HepG2 (cell line): ENCODE results near the gene MYADML2. TPM values are rescaled to one million over a fixed set of nuclear protein-coding genes. Genes with fewer than 3 reads are reported as not detected.

ENCODE experiments used
- ARHGAP35 ChIP-seq: sonication (generic); formaldehyde crosslinking; IDR thresholded peaks from 2 replicates; pipeline ENCODE4 v1.9.0; 2022; ENCODE audit warnings: mild to moderate bottlenecking, inconsistent platforms, moderate library complexity, missing genetic modification reagents, borderline replicate concordance
- ARID2 ChIP-seq: sonication (generic); formaldehyde crosslinking; IDR thresholded peaks from 2 replicates; pipeline ENCODE4 v1.8.1; 2022; ENCODE audit warnings: mild to moderate bottlenecking, missing genetic modification reagents, borderline replicate concordance
- HDAC1 ChIP-seq: sonication (generic); formaldehyde crosslinking; IDR thresholded peaks from 2 replicates; pipeline ENCODE4 v1.5.1; 2020; ENCODE audit warnings: mild to moderate bottlenecking, missing genetic modification reagents
- HMG20A ChIP-seq: IDR thresholded peaks from 2 replicates; pipeline ENCODE4 v1.6.1; 2016; ENCODE audit warnings: borderline replicate concordance
- HMGXB4 ChIP-seq, 2 experiments: sonication (generic) in 1 of 2; formaldehyde crosslinking in 1 of 2; IDR thresholded peaks; 2 replicates each; pipeline versions ENCODE4 v1.4.0 to v1.6.1; 2018 to 2020; ENCODE audit warnings: missing genetic modification reagents in 2 of 2, borderline replicate concordance in 1 of 2, low read depth in 1 of 2, mild to moderate bottlenecking in 1 of 2, missing biosample characterization in 1 of 2
- HNRNPLL ChIP-seq: fragments of 200-400 bp; formaldehyde crosslinking; IDR thresholded peaks from 2 replicates; pipeline ENCODE4 v1.6.1; 2017; ENCODE audit warnings: mild to moderate bottlenecking, low read depth, low read length; ENCODE audit not compliant: poor library complexity, severe bottlenecking
- IKZF4 ChIP-seq: sonication (generic); formaldehyde crosslinking; IDR thresholded peaks from 2 replicates; pipeline ENCODE4 v1.5.1; 2020; ENCODE audit warnings: borderline replicate concordance, mild to moderate bottlenecking, low read depth, missing genetic modification reagents; ENCODE audit errors: not compliant biosample characterization
- JUN ChIP-seq: sonication (generic); formaldehyde crosslinking; IDR thresholded peaks from 2 replicates; pipeline ENCODE4 v1.4.0; 2020; ENCODE audit warnings: mild to moderate bottlenecking, missing genetic modification reagents
- MED1 ChIP-seq: sonication (generic); formaldehyde crosslinking; IDR thresholded peaks from 2 replicates; pipeline ENCODE4 v1.4.0; 2020; ENCODE audit warnings: missing genetic modification reagents
- NR2F2 ChIP-seq: IDR thresholded peaks from 2 replicates; pipeline ENCODE4 v1.6.1; 2012; ENCODE audit warnings: low read depth, inconsistent platforms, borderline replicate concordance
- RBM39 ChIP-seq: fragments of 200-400 bp; formaldehyde crosslinking; IDR thresholded peaks from one replicate; pipeline ENCODE4 v1.6.1; 2018; ENCODE audit warnings: antibody characterized with exemption, mild to moderate bottlenecking, low read depth, low read length; ENCODE audit not compliant: poor library complexity, severe bottlenecking
- SALL1 ChIP-seq: sonication (generic); formaldehyde crosslinking; IDR thresholded peaks from 2 replicates; pipeline ENCODE4 v1.8.0; 2022; ENCODE audit warnings: mild to moderate bottlenecking, missing genetic modification reagents
- SKI ChIP-seq: fragments of 450-650 bp; IDR thresholded peaks from one replicate; pipeline ENCODE4 v1.6.1; 2018; ENCODE audit warnings: mild to moderate bottlenecking; ENCODE audit not compliant: partially characterized antibody
- SOX13 ChIP-seq, 3 experiments: fragments of 450-650 bp in 1 of 3; sonication (generic) in 1 of 3; formaldehyde crosslinking in 1 of 3; IDR thresholded peaks in 2 of 3; conservative IDR thresholded peaks in 1 of 3; 2 replicates each; pipeline versions ENCODE4 v1.5.0 to v1.6.1; 2016 to 2020; ENCODE audit warnings: antibody characterized with exemption in 1 of 3, mild to moderate bottlenecking in 1 of 3, missing compliant biosample characterization in 1 of 3, missing genetic modification reagents in 1 of 3, moderate library complexity in 1 of 3
- SP2 ChIP-seq: sonication (generic); formaldehyde crosslinking; IDR thresholded peaks from 2 replicates; pipeline ENCODE4 v1.5.1; 2020; ENCODE audit warnings: mild to moderate bottlenecking, missing genetic modification reagents
- SPEN ChIP-seq: sonication (generic); formaldehyde crosslinking; IDR thresholded peaks from 2 replicates; pipeline ENCODE4 v1.5.1; 2020; ENCODE audit warnings: low read depth, mild to moderate bottlenecking, missing genetic modification reagents
- SRSF1 ChIP-seq: fragments of 200-400 bp; formaldehyde crosslinking; optimal IDR thresholded peaks from 2 replicates; pipeline ENCODE3; 2017; ENCODE audit warnings: mild to moderate bottlenecking, low read depth, low read length, moderate library complexity
- ZBTB7A ChIP-seq: sonication (generic); formaldehyde crosslinking; IDR thresholded peaks from 2 replicates; pipeline ENCODE4 v1.8.0; 2022; ENCODE audit warnings: mild to moderate bottlenecking, missing genetic modification reagents
- ZFP36L2 ChIP-seq: sonication (generic); formaldehyde crosslinking; IDR thresholded peaks from 2 replicates; pipeline ENCODE4 v1.4.0; 2020; ENCODE audit warnings: missing genetic modification reagents
- ZNF251 ChIP-seq: sonication (generic); formaldehyde crosslinking; IDR thresholded peaks from 2 replicates; pipeline ENCODE4 v1.9.0; 2021; ENCODE audit warnings: mild to moderate bottlenecking, missing genetic modification reagents
- ZNF460 ChIP-seq: sonication (generic); formaldehyde crosslinking; IDR thresholded peaks from 2 replicates; pipeline ENCODE4 v1.5.1; 2020; ENCODE audit warnings: missing genetic modification reagents, mild to moderate bottlenecking, borderline replicate concordance
- ZNF607 ChIP-seq: sonication (generic); formaldehyde crosslinking; IDR thresholded peaks from 2 replicates; pipeline ENCODE4 v1.5.1; 2020; ENCODE audit warnings: missing genetic modification reagents, mild to moderate bottlenecking, borderline replicate concordance
- ZNF713 ChIP-seq: sonication (generic); formaldehyde crosslinking; IDR thresholded peaks from 2 replicates; pipeline ENCODE4 v1.4.0; 2020; ENCODE audit warnings: mild to moderate bottlenecking, missing genetic modification reagents
- polyA plus RNA-seq, 8 experiments: library from polyadenylated mRNA; depleted of rRNA in 3 of 8; stranded (reverse) in 7 of 8; unstranded in 1 of 8; fragments of >200 nt; fragmentation: Illumina TruSeq in 4 of 8; extraction: Trizol in 4 of 8; gene quantifications; 2 replicates each; pipeline versions ENCODE4 v1.2.1 to v1.2.3, GENCODE V29; 2011 to 2016; ENCODE audit warnings: low read depth in 4 of 8, missing spikeins in 1 of 8, mixed read lengths in 1 of 8; ENCODE audit not compliant: insufficient read depth in 1 of 8
- total RNA-seq, 5 experiments: library from RNA; depleted of rRNA; stranded (reverse); fragments of >200 nt; fragmentation: Illumina TruSeq; extraction: Trizol; gene quantifications; 2 replicates each; pipeline ENCODE4 v1.2.3, GENCODE V29; 2016; ENCODE audit warnings: low read depth in 1 of 5
- TF ChIP-seq, protein P1 (sequence below): sonication (generic); formaldehyde crosslinking; conservative IDR thresholded peaks from 2 replicates; pipeline ENCODE4 v1.4.0; 2020; ENCODE audit warnings: missing genetic modification reagents
- TF ChIP-seq, protein P2 (sequence below): IDR thresholded peaks from 2 replicates; pipeline ENCODE4 v1.6.1; 2012; ENCODE audit warnings: inconsistent platforms

MYADML2 gene
- total and polyA plus RNA-seq, 2 of the 13 experiments (the other 11 are each of a cell fraction or from before 2014, with no cell fraction given), result not detected

GRCh38 chr17:81959362-81960129 lies 12.5 kb upstream of the MYADML2 start (continued):
- TF ChIP-seq HMGXB4 (CRISPR knock-in tag; IDR thresholded peaks at IDR 0.05; ENCODE audit: borderline replicate concordance in 1 of 2, low read depth in 1 of 2) (peak; percentile 90 to 95), ARID2 (peak; percentile 90), ARHGAP35 (CRISPR knock-in tag) (0 out of 2 replicates have a peak, but pooled peaks have one; percentile 50), RBM39 (peak; percentile 83), SALL1 (peak; percentile 63), SPEN (CRISPR knock-in tag) (peak; percentile 46), SKI (peak; percentile 84), ZNF251 (CRISPR knock-in tag) (0 out of 2 replicates have a peak, but pooled peaks have one; percentile 44), ZBTB7A (CRISPR knock-in tag) (peak; percentile 60; the same call in 1 of the 2 replicates), SRSF1 (no peak), ZFP36L2 (CRISPR knock-in tag) (no peak), ZNF460 (no peak), JUN (CRISPR knock-in tag) (0 out of 2 replicates have a peak, but pooled peaks have one; percentile 36), SP2 (CRISPR knock-in tag) (0 out of 2 replicates have a peak, but pooled peaks have one; percentile 13), SOX13 (IDR thresholded peaks at IDR 0.05) (no peak; the same call in 1 of the 2 replicates), SOX13 (CRISPR knock-in tag; conservative IDR thresholded peaks at IDR 0.05 in 1 of 2, IDR thresholded peaks at IDR 0.05 in 1 of 2) (no peak; a peak in 1 of 4 replicates), MED1 (CRISPR knock-in tag) (peak; percentile 56), ZNF607 (CRISPR knock-in tag) (peak; percentile 50), NR2F2 (peak; percentile 64; the same call in 1 of the 2 replicates), ZNF713 (CRISPR knock-in tag) (peak; percentile 69; the same call in 1 of the 2 replicates), IKZF4 (CRISPR knock-in tag) (peak; percentile 21), HMG20A (CRISPR knock-in tag) (no peak), HNRNPLL (peak; percentile 11), HDAC1 (no peak; the same call in 1 of the 2 replicates)
- TF ChIP-seq, protein P1, sequence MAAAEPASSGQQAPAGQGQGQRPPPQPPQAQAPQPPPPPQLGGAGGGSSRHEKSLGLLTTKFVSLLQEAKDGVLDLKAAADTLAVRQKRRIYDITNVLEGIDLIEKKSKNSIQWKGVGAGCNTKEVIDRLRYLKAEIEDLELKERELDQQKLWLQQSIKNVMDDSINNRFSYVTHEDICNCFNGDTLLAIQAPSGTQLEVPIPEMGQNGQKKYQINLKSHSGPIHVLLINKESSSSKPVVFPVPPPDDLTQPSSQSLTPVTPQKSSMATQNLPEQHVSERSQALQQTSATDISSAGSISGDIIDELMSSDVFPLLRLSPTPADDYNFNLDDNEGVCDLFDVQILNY (CRISPR knock-in tag), result no peak
- TF ChIP-seq, protein P2, sequence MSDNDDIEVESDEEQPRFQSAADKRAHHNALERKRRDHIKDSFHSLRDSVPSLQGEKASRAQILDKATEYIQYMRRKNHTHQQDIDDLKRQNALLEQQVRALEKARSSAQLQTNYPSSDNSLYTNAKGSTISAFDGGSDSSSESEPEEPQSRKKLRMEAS, result peak; percentile 89
